GM23338 (cell line): ENCODE data around the gene CASP6. TPM values are rescaled to one million over a fixed set of nuclear protein-coding genes. Genes with fewer than 3 reads are reported as not detected.
A peak's percentile ranks its signal among the peaks of the same experiment; 100 is the strongest.

Experiments used
- ATAC-seq: fragments of 200-7000 bp; cut with Tn5 transposase; 3 replicates; pipeline ENCODE4 v1.9.1; 2020
- DNase-seq: peaks from one replicate; pipeline ENCODE4 v3.0.0-alpha.2; 2015; ENCODE audit warnings: low spot score
- H2AFZ ChIP-seq: fragments of 200-600 bp; sonication (generic); 2 replicates; pipeline ENCODE4 v1.8.0; 2016; ENCODE audit warnings: antibody characterized with exemption, mild to moderate bottlenecking, moderate library complexity
- H3F3A ChIP-seq: fragments of 200-600 bp; sonication (generic); replicated peaks from 2 replicates; pipeline ENCODE4 v1.8.0; 2017; ENCODE audit warnings: antibody characterized with exemption, mixed run types, low read depth
- H3K27ac ChIP-seq: fragments of 200-600 bp; sonication (generic); 2 replicates; pipeline ENCODE4 v1.6.1; 2016; ENCODE audit warnings: low read depth
- H3K27me3 ChIP-seq: fragments of 200-600 bp; sonication (generic); 2 replicates; pipeline ENCODE4 v1.8.0; 2016; ENCODE audit warnings: mild to moderate bottlenecking, mixed run types, moderate library complexity; ENCODE audit not compliant: insufficient read depth
- H3K36me3 ChIP-seq: fragments of 200-600 bp; sonication (generic); 2 replicates; pipeline ENCODE4 v1.8.0; 2016; ENCODE audit warnings: mild to moderate bottlenecking; ENCODE audit not compliant: insufficient read depth
- H3K4me1 ChIP-seq: fragments of 200-600 bp; sonication (generic); 2 replicates; pipeline ENCODE4 v1.8.0; 2016; ENCODE audit warnings: mild to moderate bottlenecking, moderate library complexity; ENCODE audit not compliant: insufficient read depth
- H3K4me2 ChIP-seq: fragments of 200-600 bp; sonication (generic); 2 replicates; pipeline ENCODE4 v1.7.1; 2017; ENCODE audit warnings: mixed run types
- H3K4me3 ChIP-seq: fragments of 200-600 bp; sonication (generic); 2 replicates; pipeline ENCODE4 v1.6.1; 2016; ENCODE audit warnings: mixed run types
- H3K79me2 ChIP-seq: fragments of 200-600 bp; sonication (generic); replicated peaks from 2 replicates; pipeline ENCODE4 v1.8.0; 2017; ENCODE audit warnings: mild to moderate bottlenecking; ENCODE audit not compliant: insufficient read depth
- H3K9me2 ChIP-seq: fragments of 200-600 bp; sonication (generic); 2 replicates; pipeline ENCODE4 v1.8.0; 2017; ENCODE audit not compliant: insufficient read depth
- H4K20me1 ChIP-seq: fragments of 200-600 bp; sonication (generic); replicated peaks from 2 replicates; pipeline ENCODE4 v1.8.0; 2017; ENCODE audit warnings: mild to moderate bottlenecking; ENCODE audit not compliant: insufficient read depth
- H3K27ac Mint-ChIP-seq: 2 replicates; pipeline ENCODE4 v1.8.0; 2020; ENCODE audit warnings: inconsistent platforms, mild to moderate bottlenecking, moderate library complexity, mixed read lengths
- H3K27me3 Mint-ChIP-seq: 3 replicates; pipeline ENCODE4 v1.8.0; 2022; ENCODE audit warnings: low read depth, mild to moderate bottlenecking, moderate library complexity, mixed read lengths, inconsistent platforms; ENCODE audit not compliant: insufficient read depth, poor library complexity
- H3K36me3 Mint-ChIP-seq: 3 replicates; pipeline ENCODE4 v1.8.0; 2021; ENCODE audit warnings: low read depth, mild to moderate bottlenecking, inconsistent platforms, moderate library complexity, mixed read lengths
- H3K4me1 Mint-ChIP-seq: 3 replicates; pipeline ENCODE4 v1.8.0; 2020; ENCODE audit warnings: mild to moderate bottlenecking, inconsistent platforms, mixed read lengths
- H3K4me3 Mint-ChIP-seq: 3 replicates; pipeline ENCODE4 v1.8.0; 2021; ENCODE audit warnings: moderate library complexity, mild to moderate bottlenecking, inconsistent platforms, mixed read lengths
- H3K9me3 Mint-ChIP-seq: 3 replicates; pipeline ENCODE4 v1.8.0; 2020; ENCODE audit warnings: moderate library complexity, mild to moderate bottlenecking, inconsistent platforms, mixed read lengths
- CREB1 ChIP-seq: fragments of 250-450 bp; sonication (Bioruptor Pico); IDR thresholded peaks from 2 replicates; pipeline ENCODE4 v1.5.0; 2020; ENCODE audit warnings: low read depth, mild to moderate bottlenecking, moderate library complexity
- EZH2 ChIP-seq: fragments of 200-600 bp; sonication (generic); IDR thresholded peaks from one replicate; pipeline ENCODE4 v1.8.0; 2017; ENCODE audit warnings: antibody characterized with exemption, mild to moderate bottlenecking, low read depth; ENCODE audit not compliant: unreplicated experiment
- EZH2phosphoT487 ChIP-seq: fragments of 200-600 bp; sonication (generic); IDR thresholded peaks from one replicate; pipeline ENCODE4 v1.8.1; 2018; ENCODE audit warnings: antibody characterized with exemption; ENCODE audit not compliant: unreplicated experiment
- JUNB ChIP-seq: IDR thresholded peaks from one replicate; pipeline ENCODE4 v1.6.1; 2016; ENCODE audit warnings: antibody characterized with exemption; ENCODE audit not compliant: unreplicated experiment
- NANOG ChIP-seq: IDR thresholded peaks from 2 replicates; pipeline ENCODE4 v1.6.1; 2016; ENCODE audit warnings: antibody characterized with exemption, borderline replicate concordance
- POLR2AphosphoS5 ChIP-seq: IDR thresholded peaks from 2 replicates; pipeline ENCODE4 v1.6.1; 2016; ENCODE audit warnings: antibody characterized with exemption, low read depth
- ZNF331 ChIP-seq: fragments of 250-450 bp; sonication (Bioruptor Pico); IDR thresholded peaks from 2 replicates; pipeline ENCODE4 v1.5.0; 2020; ENCODE audit warnings: low read depth, mild to moderate bottlenecking, moderate library complexity
- polyA plus RNA-seq: library from polyadenylated mRNA; unstranded; fragments of >200 nt; fragmentation: Nextera tagmentation; extraction: Ambion mirVana; gene quantifications from 2 replicates; pipeline ENCODE4 v1.2.1, GENCODE V29; 2016
- total RNA-seq: library from RNA; depleted of rRNA; stranded (reverse); fragments of >200 nt; shearing (Covaris generic); gene quantifications from 2 replicates; pipeline ENCODE4 v1.2.3, GENCODE V29; 2014
- TF ChIP-seq, protein P1 (sequence below): IDR thresholded peaks from 2 replicates; pipeline ENCODE4 v1.6.1; 2016; ENCODE audit warnings: antibody characterized with exemption
- TF ChIP-seq, protein P2 (sequence below): IDR thresholded peaks from one replicate; pipeline ENCODE4 v1.6.1; 2018; ENCODE audit warnings: antibody characterized with exemption; ENCODE audit not compliant: unreplicated experiment

CASP6 gene
- total and polyA plus RNA-seq, 2 experiments from 2014 or later = 30.5 to 35.4 TPM

DNA sequence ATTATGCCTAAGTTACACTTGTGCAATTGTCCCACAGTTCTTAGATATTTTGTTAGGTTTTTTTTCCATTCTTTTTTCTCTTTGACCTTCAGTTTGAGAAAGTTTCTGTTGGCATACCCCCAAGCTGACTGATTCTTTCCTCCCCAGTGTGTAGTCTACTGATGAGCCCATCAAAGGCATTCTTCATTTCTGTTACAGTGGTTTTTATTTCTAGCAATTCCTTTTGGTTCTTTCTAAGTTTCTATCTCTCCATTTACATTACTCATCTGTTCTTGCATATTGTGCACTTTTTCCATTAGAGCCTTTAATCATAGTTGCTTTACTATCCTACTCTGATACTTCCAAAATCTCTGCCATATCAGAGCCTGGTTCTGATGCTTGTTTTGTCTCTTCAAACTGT lies 31.9 kb downstream of the CASP6 start (continued):
- TF ChIP-seq, protein P1, sequence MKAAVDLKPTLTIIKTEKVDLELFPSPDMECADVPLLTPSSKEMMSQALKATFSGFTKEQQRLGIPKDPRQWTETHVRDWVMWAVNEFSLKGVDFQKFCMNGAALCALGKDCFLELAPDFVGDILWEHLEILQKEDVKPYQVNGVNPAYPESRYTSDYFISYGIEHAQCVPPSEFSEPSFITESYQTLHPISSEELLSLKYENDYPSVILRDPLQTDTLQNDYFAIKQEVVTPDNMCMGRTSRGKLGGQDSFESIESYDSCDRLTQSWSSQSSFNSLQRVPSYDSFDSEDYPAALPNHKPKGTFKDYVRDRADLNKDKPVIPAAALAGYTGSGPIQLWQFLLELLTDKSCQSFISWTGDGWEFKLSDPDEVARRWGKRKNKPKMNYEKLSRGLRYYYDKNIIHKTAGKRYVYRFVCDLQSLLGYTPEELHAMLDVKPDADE = no peak
- TF ChIP-seq CREB1 (CRISPR knock-in tag) = no peak
- no peak for TF ChIP-seq NANOG
- TF ChIP-seq POLR2AphosphoS5 = no peak

DNA sequence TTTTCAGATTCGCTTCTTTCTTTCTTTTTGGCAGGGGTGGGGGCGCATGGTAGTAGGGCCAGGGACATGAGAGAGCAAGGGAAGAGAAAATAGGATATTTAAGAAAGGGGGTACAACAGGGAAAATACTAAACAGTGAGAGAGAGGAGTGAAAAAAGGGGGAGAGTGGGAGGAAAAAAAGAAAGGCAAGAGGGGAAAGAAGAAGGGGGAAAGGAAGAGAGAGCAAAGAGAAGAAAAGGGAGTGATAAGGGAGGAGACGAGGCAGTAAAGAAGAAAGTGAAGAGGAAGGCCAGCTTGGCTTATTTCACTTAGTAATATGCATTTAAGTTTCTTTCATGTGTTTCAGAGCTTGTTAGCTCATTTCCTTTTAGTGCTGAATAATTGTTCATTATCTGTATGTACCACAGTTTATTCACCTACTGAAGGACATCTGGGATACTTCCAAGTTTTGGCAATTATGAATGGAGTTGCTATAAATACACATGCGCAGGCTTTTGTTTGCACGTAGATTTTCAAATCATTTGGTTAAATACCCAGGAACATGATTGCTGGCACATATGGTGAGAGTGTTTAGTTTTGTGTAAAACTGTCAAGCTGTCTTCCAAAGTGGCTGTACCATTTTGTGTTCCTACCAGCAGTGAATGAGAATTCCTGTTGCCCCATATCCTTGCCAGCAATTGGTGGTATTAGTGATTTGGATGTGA lies 37.3 kb downstream of the CASP6 start:
- Mint-ChIP-seq H3K4me1 (peaks cover 21% of the 10 kb centered on the region; the same call in 2 of the 3 replicates), H3K27me3 (no peaks in the 10 kb centered on the region), H3K4me3 (no peak overlapping the region), H3K9me3 (no peaks in the 10 kb centered on the region), H3K36me3 (no peaks in the 10 kb centered on the region), H3K27ac (no peak overlapping the region)
- Histone ChIP-seq H2AFZ (no peak overlapping the region), H3K9me2 (no peaks in the 10 kb centered on the region), H3F3A (no peaks in the 10 kb centered on the region), H3K4me3 (no peak overlapping the region), H3K27ac (no peak overlapping the region), H3K4me1 (peaks cover 15% of the 10 kb centered on the region), H3K79me2 (no peaks in the 10 kb centered on the region), H3K27me3 (no peaks in the 10 kb centered on the region), H4K20me1 (no peaks in the 10 kb centered on the region), H3K36me3 (no peaks in the 10 kb centered on the region), H3K4me2 (no peak overlapping the region)
- no peak for TF ChIP-seq EZH2
- TF ChIP-seq JUNB = no peak
- no peak for TF ChIP-seq NANOG
- TF ChIP-seq ZNF331 = no peak
- no peak for TF ChIP-seq CREB1 (CRISPR knock-in tag)
- TF ChIP-seq POLR2AphosphoS5 = no peak
- no peak for TF ChIP-seq EZH2phosphoT487
- TF ChIP-seq, protein P2, sequence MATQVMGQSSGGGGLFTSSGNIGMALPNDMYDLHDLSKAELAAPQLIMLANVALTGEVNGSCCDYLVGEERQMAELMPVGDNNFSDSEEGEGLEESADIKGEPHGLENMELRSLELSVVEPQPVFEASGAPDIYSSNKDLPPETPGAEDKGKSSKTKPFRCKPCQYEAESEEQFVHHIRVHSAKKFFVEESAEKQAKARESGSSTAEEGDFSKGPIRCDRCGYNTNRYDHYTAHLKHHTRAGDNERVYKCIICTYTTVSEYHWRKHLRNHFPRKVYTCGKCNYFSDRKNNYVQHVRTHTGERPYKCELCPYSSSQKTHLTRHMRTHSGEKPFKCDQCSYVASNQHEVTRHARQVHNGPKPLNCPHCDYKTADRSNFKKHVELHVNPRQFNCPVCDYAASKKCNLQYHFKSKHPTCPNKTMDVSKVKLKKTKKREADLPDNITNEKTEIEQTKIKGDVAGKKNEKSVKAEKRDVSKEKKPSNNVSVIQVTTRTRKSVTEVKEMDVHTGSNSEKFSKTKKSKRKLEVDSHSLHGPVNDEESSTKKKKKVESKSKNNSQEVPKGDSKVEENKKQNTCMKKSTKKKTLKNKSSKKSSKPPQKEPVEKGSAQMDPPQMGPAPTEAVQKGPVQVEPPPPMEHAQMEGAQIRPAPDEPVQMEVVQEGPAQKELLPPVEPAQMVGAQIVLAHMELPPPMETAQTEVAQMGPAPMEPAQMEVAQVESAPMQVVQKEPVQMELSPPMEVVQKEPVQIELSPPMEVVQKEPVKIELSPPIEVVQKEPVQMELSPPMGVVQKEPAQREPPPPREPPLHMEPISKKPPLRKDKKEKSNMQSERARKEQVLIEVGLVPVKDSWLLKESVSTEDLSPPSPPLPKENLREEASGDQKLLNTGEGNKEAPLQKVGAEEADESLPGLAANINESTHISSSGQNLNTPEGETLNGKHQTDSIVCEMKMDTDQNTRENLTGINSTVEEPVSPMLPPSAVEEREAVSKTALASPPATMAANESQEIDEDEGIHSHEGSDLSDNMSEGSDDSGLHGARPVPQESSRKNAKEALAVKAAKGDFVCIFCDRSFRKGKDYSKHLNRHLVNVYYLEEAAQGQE = no peak
- ATAC-seq = no peak
- no peak for DNase-seq

DNA sequence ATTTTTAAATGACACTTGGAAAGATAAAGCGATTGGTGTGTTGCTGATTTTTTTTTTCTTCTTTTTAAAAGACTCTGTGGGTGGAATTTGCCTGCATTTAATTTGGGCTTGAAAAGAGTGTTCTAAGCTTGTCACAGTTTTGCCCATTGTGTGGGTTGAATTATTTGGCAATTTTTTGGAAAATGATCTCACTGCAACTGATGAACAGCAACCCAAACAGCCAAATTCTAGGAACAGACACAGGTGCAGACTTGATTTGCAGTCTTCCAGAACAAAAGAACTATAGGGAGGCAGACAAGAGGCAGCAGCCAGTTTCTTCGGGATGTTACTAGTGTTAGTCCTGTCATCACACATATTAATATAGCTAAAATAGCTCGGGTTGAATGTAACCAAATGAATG lies 40.5 kb downstream of the CASP6 start:
- H3K4me3 Mint-ChIP-seq = no peak overlapping the region
- no peaks in the 10 kb centered on the region for H3K36me3 Mint-ChIP-seq
- TF ChIP-seq POLR2AphosphoS5 (no peak), CREB1 (CRISPR knock-in tag) (no peak), EZH2 (no peak), EZH2phosphoT487 (no peak)

More for the DNA sequence above, 40.5 kb downstream of the CASP6 start:
- H3K4me2 ChIP-seq = 0 out of 2 replicates have a peak overlapping the region, but pooled peaks have one; percentile 12
- Mint-ChIP-seq H3K9me3 (no peaks in the 10 kb centered on the region), H3K27me3 (no peaks in the 10 kb centered on the region), H3K27ac (no peak overlapping the region), H3K4me1 (peaks cover 22% of the 10 kb centered on the region; the same call in 2 of the 3 replicates)
- ATAC-seq (peak; percentile 63), DNase-seq (no peak)
- H3K79me2 ChIP-seq = no peaks in the 10 kb centered on the region
- H3K4me1 ChIP-seq = peaks cover 25% of the 10 kb centered on the region
- no peaks in the 10 kb centered on the region for H3F3A ChIP-seq
- no peaks in the 10 kb centered on the region for H3K36me3 ChIP-seq
- H3K27ac ChIP-seq = no peak overlapping the region
- H3K9me2 ChIP-seq = no peaks in the 10 kb centered on the region
- no peak overlapping the region for H3K4me3 ChIP-seq
- H2AFZ ChIP-seq = no peak overlapping the region
- no peaks in the 10 kb centered on the region for H3K27me3 ChIP-seq
- H4K20me1 ChIP-seq = no peaks in the 10 kb centered on the region
